ENCODE results near the gene BRINP1.

BRINP1 gene

GRCh38 chr9:119278171-119278570, 91.1 kb downstream of the BRINP1 start:
- no peak for DNase-seq

DNA sequence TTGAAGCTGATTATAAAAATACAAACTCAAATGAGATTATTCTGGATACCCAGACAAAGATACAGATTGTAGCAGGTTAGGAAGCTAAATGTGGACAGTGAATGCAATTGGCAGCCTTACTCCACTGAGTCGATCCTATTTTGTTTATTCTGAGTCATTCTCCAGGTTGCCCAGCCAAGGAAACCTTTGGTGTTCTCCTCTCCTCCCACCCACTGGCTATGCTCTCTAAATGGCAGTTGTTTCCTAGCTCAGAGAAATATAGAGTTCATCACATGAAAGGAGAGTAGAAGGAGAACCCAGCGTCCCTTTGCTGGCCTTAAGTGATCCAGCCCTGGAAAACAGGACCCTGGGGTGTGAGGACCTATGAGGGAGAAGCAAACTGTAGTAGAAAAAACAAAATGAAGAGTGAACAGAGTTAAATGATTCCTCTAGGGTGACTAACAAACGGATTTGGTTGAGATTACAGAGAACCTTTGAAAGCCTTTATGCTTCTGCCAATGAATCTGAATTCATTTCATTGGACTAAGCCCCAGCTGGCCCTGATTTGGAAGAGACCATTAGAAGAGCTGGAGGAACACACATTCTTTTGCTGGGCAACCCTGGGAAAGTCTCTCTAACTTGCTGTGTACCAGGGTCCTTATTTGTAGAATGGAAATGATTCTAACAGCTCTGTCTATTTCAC, 95.1 kb downstream of the BRINP1 start:
- DNase-seq, result no peak

GRCh38 chr9:119273325-119273904, 95.8 kb downstream of the BRINP1 start:
- DNase-seq, result no peak

- no peak for DNase-seq
Measured at GRCh38 chr9:119272500-119273211, 96.6 kb downstream of the BRINP1 start.

DNA sequence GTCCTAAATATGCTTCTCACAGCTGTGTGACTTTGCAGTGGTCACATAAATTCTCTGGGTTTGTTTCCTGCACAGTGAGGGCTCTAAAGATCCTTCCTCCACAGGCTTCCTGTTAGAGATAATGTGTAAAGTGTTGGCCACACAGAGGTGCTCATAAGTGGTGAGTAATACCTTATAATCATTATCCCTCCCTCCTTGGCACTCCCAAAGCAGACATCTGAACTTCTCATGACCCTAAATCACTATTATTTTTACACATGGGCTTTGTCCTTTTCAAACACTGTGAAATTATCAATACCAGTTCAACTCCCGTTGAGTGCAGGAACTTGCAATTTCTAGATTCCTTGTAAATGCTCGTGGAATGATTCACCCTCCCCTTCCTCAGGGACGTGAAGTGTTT, 100.2 kb downstream of the BRINP1 start:
- no peak for DNase-seq

DNA sequence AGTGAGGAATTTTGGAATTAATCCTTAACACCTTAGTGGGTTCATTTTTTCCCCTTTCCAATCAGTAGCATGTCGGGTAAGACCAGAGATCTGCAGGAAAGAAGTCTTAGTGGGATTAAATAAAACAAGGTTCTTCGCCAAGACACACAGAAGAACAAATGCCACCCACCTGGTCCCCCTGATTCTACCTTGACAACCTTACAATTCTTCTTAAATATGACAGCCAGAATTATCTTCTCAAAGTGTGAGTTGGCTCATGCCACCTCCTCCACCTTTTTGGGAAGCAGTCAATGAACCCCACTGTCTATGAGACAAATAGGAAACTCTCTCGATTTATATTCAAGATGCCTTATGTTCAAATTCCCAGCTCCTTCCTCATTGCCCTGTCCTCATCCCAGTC, 105.1 kb downstream of the BRINP1 start:
- no peak for DNase-seq

DNA sequence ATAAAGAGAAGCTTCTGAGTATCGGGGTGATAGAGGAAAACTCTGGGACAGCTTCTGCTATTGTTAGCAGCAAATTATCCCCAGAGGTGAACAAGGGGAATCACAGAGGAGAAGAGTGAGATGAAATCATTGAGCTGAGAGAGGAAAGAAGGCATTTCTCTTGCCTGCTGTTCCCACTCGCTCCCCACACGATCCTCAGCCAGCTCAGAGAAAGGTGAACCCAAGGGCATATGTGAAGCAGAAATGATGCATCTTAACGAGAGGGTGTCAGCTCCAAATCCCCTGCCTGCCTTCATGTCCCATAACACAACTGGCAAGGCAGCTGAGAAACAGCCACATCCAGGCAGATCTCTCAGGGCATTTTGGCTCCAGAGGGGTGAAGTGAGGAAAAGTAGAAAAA, 111.6 kb downstream of the BRINP1 start:
- DNase-seq, result no peak

DNA sequence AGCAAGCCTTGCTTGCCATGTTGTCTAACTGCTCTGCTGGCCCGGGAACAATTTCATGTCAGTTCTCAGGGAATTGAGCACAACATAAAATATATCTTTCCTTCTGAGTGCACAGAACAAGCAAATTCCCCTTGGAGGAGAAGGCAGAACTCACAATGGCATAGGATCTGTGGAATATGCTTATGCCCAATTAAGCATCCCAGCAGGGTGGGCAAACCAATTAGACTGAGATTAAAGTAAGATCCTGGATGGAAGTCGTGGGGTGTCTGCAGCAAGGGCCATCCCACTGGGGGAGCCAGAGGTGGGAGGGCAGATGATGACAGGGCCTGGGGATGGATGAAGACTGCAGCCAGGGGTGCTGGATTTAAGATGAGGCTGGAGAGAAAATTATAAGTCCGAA, 114.1 kb downstream of the BRINP1 start:
- no peak for DNase-seq

DNA sequence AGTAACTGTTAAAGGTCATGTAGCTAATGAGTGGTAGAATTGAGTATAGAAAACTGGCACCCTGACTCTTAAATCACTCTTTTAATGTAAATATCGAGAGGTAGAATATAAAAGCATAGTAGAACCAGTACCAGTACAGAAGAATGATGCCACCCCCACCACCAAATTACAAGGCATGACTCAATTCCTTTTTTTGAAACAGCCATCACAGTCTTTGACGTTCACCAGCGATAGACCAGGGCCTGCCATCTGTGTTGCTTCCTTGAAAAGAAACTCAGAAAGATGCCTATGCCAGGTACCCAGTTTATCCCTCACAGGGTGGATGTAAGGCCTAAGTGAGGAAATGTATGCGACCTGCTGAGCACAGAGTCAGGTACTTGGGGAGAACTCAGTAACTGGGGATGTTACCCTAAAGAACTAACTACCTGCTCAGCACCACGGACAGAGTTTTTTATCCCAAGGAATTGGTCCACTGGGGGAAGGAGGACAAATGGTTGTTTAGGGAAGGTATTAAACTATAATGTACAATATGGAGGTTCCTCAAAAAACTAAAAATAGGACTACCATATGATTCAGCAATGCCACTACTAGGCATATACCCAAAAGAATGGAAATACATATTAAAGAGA, 116.5 kb downstream of the BRINP1 start:
- no peak for DNase-seq

GRCh38 chr9:119251936-119252335, 117.3 kb downstream of the BRINP1 start:
- no peak for DNase-seq

GRCh38 chr9:119250730-119251129, 118.5 kb downstream of the BRINP1 start:
- DNase-seq, result no peak

DNA sequence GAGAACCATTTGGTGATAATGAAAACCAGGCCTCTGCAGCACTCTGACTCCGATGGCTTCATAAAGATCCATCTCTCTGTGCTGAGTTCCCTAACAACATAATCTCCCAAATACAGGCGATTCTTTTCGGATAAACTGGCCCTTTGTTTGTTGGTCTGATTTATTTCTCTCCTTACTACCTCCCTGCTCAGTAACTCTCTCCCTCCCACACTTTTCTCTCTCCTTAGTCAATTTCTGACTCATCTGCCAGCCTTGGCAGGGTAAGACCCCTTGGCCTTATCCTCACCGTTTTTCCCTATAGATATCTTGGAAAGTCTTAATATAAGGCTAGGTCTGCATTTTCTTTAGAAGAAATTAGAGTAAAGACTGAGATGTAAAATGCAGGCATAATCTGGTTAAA, 128.7 kb downstream of the BRINP1 start:
- no peak for DNase-seq

- no peak for DNase-seq
Measured at GRCh38 chr9:119234636-119235035, 134.6 kb downstream of the BRINP1 start.

- DNase-seq, result no peak
Measured at GRCh38 chr9:119227422-119227821, 141.8 kb downstream of the BRINP1 start.

GRCh38 chr9:119224431-119224830, 144.8 kb downstream of the BRINP1 start:
- no peak for DNase-seq

- DNase-seq, result no peak
Measured at GRCh38 chr9:119221276-119221675, 148.0 kb downstream of the BRINP1 start.

DNA sequence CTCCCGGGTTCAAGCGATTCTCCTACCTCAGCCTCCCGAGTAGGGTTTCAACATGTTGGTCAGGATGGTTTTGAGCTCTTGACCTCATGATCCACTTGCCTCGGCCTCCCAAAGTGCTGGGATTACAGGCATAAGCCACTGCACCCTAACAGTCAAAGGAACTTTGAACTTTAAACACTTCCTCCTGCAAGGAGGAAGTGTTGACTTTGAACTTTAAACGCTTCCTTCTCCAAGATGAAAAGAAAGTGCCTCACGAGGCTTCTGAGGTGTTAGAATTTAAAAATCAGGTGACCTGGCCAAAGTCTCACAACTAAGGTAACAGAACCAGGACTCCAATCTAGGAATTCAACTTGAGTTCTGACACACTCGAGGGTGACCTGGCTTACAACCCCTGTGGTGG, 150.9 kb downstream of the BRINP1 start:
- no peak for DNase-seq

DNA sequence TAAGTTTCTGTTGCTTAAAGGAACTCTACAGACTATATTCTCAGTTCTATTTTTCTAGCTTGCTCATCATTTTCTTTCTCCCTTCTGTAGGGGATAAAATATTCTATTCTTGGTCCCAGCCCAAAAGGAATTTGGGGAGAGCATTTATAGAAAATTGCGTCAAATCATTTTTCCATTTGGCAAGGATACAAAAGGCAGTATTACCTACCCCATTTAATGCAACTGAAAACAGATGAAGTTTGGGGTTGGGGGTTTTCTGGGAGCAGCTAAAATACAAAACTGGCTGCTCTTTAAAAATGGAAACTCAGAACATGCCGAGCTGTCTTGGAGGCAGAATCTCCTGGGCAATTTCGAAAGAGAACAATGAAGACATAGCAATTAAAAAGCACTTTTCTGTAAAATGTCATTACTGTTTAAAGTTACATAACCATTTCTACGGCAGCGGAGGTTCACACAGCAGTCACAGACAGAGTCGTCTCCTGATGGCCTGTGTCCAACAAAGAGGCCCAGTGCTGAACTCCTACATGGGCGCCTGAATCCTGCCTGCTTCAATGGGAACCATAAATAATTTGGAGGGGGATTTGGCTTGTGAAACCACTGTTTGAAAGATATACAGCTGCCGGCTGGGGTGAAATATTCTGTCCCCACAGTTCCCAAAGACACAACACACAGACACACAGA, 152.4 kb downstream of the BRINP1 start:
- no peak for DNase-seq

DNA sequence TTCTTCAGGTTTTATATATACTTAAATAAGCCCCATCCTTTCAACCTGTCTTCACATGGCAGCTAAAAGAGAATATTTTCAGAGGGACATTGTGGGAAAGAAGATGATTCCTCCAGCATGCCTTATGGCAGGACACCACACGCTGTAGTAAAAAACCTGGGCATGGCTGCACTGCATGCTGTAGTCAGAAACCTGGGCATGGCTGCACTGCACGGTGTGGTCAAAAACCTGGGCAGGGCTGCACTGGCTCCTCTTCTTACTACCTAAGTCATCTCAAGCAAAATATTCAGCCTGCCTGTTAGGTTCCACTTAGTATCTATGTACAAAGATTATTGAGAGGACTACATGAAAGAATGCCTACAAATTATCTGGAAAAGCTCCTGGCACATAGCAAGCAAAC, 153.6 kb downstream of the BRINP1 start:
- no peak for DNase-seq

- DNase-seq, result no peak
Measured at GRCh38 chr9:119213471-119213870, 155.8 kb downstream of the BRINP1 start.

DNA sequence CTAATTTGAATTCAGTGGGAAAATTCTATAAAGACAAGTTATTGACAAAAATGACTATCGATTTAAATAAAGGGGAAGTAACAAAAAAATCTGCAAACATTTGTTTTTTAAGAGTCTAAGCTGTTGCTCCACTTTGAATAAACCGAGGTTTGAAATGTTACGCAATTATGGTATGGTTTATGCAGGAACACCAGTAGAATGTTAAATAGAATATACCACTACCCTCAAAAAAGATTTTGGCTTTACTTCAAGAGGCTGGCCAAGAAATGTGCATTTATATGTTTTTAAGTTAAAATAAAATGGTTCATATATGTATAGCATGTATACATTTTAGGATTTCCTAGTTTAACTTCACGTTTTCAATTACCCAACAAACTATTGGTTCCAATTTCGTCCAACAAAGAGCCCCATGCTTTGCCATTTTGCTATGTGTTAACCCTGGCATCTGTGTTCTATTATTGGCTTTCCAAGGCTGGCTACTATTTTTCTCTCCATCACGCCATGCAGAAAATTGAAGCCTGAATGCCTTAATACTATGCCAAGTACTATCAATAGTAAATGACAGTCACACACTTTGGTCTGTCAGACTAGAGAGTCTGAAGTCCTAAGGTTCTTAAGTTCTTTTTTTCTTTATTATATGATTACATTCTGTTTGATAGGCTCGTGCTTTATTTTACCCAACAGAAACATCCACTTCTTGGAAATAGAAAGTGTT, 171.2 kb downstream of the BRINP1 start:
- DNase-seq, result no peak

DNA sequence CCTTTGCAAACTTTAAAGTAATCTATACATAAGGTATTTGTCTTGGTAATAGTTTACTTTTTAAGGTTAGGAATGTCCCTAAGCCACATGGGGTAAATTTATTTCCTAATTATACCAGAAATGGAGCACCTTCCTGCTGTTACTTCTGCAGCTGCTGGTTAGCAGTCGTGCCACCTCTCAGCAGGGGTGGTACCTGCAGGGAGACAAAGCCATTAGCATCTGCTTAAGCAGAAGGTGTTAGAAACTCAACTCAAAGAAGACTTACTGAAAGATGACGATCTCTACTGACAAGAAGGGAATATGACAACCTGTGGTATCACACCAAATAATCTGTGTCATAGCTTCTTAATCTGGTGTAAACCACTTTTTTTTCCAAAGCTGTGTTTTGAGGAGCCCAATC, 173.7 kb downstream of the BRINP1 start:
- no peak for DNase-seq

GRCh38 chr9:119185298-119185697, 183.9 kb downstream of the BRINP1 start:
- DNase-seq, result no peak

Measured in T-helper 2 cell (primary cell).